PC-3 (cell line): ENCODE measurements around the gene FKBP2.

ENCODE experiments used
- EZH2 ChIP-seq: fragments of 300-600 bp; sonication (generic); IDR thresholded peaks from one replicate; pipeline ENCODE4 v1.6.1; 2017; ENCODE audit warnings: antibody characterized with exemption, mild to moderate bottlenecking, low read length; ENCODE audit not compliant: unreplicated experiment
- EZH2phosphoT487 ChIP-seq: fragments of 300-600 bp; sonication (generic); IDR thresholded peaks from 2 replicates; pipeline ENCODE4 v1.6.1; 2018; ENCODE audit warnings: mild to moderate bottlenecking, antibody characterized with exemption, low read length, borderline replicate concordance
- TF ChIP-seq, protein P1 (sequence below): fragments of 300-600 bp; sonication (generic); conservative IDR thresholded peaks from 2 replicates; pipeline ENCODE4 v1.5.1; 2017; ENCODE audit warnings: antibody characterized with exemption, low read depth, mild to moderate bottlenecking, low read length

DNA sequence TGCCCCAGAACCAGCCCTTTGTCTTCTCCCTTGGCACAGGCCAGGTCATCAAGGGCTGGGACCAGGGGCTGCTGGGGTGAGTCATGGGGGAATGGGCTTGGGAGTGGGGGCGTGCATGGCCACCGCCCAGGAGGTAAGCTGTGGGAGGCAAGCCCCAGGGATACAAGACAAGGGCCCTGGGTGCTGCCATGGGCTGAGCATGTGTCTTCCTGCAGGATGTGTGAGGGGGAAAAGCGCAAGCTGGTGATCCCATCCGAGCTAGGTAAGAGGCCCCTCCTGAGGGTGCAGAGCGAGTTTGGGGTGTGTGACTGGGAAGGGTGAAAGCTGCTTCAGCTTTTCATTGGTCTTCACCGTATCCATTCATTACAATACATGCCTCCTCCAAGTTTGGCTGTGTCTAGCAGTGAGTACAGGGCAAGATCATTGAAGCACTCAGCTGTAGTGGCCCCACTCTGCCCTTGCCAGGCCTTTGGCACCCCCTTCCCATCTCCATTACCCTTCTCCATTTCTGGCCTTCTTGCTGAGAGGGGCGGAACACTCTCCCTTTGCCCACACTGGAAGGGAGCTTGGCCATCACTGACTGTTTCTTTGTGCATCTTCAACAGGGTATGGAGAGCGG, 2.5 kb downstream of the FKBP2 start:
- no peak for TF ChIP-seq EZH2
- TF ChIP-seq, protein P1, sequence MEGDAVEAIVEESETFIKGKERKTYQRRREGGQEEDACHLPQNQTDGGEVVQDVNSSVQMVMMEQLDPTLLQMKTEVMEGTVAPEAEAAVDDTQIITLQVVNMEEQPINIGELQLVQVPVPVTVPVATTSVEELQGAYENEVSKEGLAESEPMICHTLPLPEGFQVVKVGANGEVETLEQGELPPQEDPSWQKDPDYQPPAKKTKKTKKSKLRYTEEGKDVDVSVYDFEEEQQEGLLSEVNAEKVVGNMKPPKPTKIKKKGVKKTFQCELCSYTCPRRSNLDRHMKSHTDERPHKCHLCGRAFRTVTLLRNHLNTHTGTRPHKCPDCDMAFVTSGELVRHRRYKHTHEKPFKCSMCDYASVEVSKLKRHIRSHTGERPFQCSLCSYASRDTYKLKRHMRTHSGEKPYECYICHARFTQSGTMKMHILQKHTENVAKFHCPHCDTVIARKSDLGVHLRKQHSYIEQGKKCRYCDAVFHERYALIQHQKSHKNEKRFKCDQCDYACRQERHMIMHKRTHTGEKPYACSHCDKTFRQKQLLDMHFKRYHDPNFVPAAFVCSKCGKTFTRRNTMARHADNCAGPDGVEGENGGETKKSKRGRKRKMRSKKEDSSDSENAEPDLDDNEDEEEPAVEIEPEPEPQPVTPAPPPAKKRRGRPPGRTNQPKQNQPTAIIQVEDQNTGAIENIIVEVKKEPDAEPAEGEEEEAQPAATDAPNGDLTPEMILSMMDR, result no peak
- no peak for TF ChIP-seq EZH2phosphoT487
